GM12872 (cell line): ENCODE measurements around the gene DCTN5.

Experiments
- CTCF ChIP-seq: IDR thresholded peaks from 3 replicates; pipeline ENCODE4 v1.5.1; 2011; ENCODE audit warnings: low read depth, mild to moderate bottlenecking, low read length, moderate library complexity; ENCODE audit not compliant: insufficient read depth

Gene DCTN5

GRCh38 chr16:23608194-23608593, 33.1 kb upstream of the DCTN5 start:
- no peak for TF ChIP-seq CTCF

GRCh38 chr16:23609929-23610328, 31.3 kb upstream of the DCTN5 start:
- no peak for TF ChIP-seq CTCF

GRCh38 chr16:23611936-23612335, 29.3 kb upstream of the DCTN5 start:
- TF ChIP-seq CTCF = no peak

GRCh38 chr16:23615805-23616204, 25.5 kb upstream of the DCTN5 start:
- no peak for TF ChIP-seq CTCF

- TF ChIP-seq CTCF = no peak
Measured at GRCh38 chr16:23624092-23624491, 17.2 kb upstream of the DCTN5 start.

- no peak for TF ChIP-seq CTCF
Measured at GRCh38 chr16:23629516-23629915, 11.8 kb upstream of the DCTN5 start.

- TF ChIP-seq CTCF = no peak
Measured at GRCh38 chr16:23634461-23635036, 6.7 kb upstream of the DCTN5 start.
